Neural progenitor cell (in vitro differentiated cells): ENCODE results near the gene MARS1. TPM values are rescaled to one million over a fixed set of nuclear protein-coding genes. Genes with fewer than 3 reads are reported as not detected.

Source experiments
- DNase-seq: peaks from one replicate; pipeline ENCODE4 v3.0.0-alpha.2; 2016; ENCODE audit warnings: low spot score
- H2AFZ ChIP-seq: fragments of 200-600 bp; sonication (generic); replicated peaks from 2 replicates; pipeline ENCODE4 v1.6.1; 2016; ENCODE audit warnings: antibody characterized with exemption
- H3F3A ChIP-seq: fragments of 200-600 bp; sonication (generic); 2 replicates; pipeline ENCODE4 v1.6.1; 2016; ENCODE audit warnings: antibody characterized with exemption, low read depth
- H3K27ac ChIP-seq: fragments of 200-600 bp; sonication (generic); 2 replicates; pipeline ENCODE4 v1.5.1; 2016; ENCODE audit warnings: mild to moderate bottlenecking
- H3K27me3 ChIP-seq: fragments of 200-600 bp; sonication (generic); 2 replicates; pipeline ENCODE4 v1.6.1; 2016; ENCODE audit warnings: mild to moderate bottlenecking, moderate library complexity
- H3K36me3 ChIP-seq: fragments of 200-600 bp; sonication (generic); 2 replicates; pipeline ENCODE4 v1.5.1; 2016
- H3K4me1 ChIP-seq: fragments of 200-600 bp; sonication (generic); 2 replicates; pipeline ENCODE4 v1.6.1; 2016; ENCODE audit warnings: mixed run types
- H3K4me2 ChIP-seq: fragments of 200-600 bp; sonication (generic); 2 replicates; pipeline ENCODE4 v1.6.1; 2016
- H3K4me3 ChIP-seq: fragments of 200-600 bp; sonication (generic); 2 replicates; pipeline ENCODE4 v1.5.1; 2016
- H3K79me2 ChIP-seq: fragments of 200-600 bp; sonication (generic); 2 replicates; pipeline ENCODE4 v1.6.1; 2016; ENCODE audit warnings: low read depth
- H3K9ac ChIP-seq: fragments of 200-600 bp; sonication (generic); 2 replicates; pipeline ENCODE4 v1.6.1; 2016
- H3K9me3 ChIP-seq: fragments of 200-600 bp; sonication (generic); 2 replicates; pipeline ENCODE4 v1.5.1; 2016; ENCODE audit warnings: low read depth
- H4K20me1 ChIP-seq: fragments of 200-600 bp; sonication (generic); 2 replicates; pipeline ENCODE4 v1.6.1; 2016; ENCODE audit warnings: low read depth
- H3K27ac Mint-ChIP-seq: 3 replicates; pipeline ENCODE4 v1.8.0; 2021; ENCODE audit warnings: mixed read lengths
- H3K27me3 Mint-ChIP-seq: 2 replicates; pipeline ENCODE4 v1.8.0; 2022; ENCODE audit warnings: low read depth, mild to moderate bottlenecking, inconsistent platforms, moderate library complexity, mixed read lengths; ENCODE audit not compliant: insufficient read depth
- H3K36me3 Mint-ChIP-seq: 3 replicates; pipeline ENCODE4 v1.8.0; 2021; ENCODE audit warnings: mixed read lengths
- H3K4me1 Mint-ChIP-seq: 3 replicates; pipeline ENCODE4 v1.8.0; 2021; ENCODE audit warnings: mixed read lengths
- H3K4me3 Mint-ChIP-seq: 3 replicates; pipeline ENCODE4 v1.8.0; 2021; ENCODE audit warnings: mild to moderate bottlenecking, moderate library complexity, mixed read lengths
- H3K9me3 Mint-ChIP-seq: 3 replicates; pipeline ENCODE4 v1.8.0; 2020; ENCODE audit warnings: mixed read lengths
- CTCF ChIP-seq: fragments of 200-600 bp; sonication (generic); IDR thresholded peaks from 2 replicates; pipeline ENCODE4 v1.5.1; 2017; ENCODE audit warnings: antibody characterized with exemption, mild to moderate bottlenecking
- EZH2 ChIP-seq: fragments of 200-600 bp; sonication (generic); IDR thresholded peaks from 2 replicates; pipeline ENCODE4 v1.6.1; 2017; ENCODE audit warnings: antibody characterized with exemption, mild to moderate bottlenecking, moderate library complexity
- EZH2phosphoT487 ChIP-seq: fragments of 200-600 bp; sonication (generic); IDR thresholded peaks from 2 replicates; pipeline ENCODE4 v1.6.1; 2017; ENCODE audit warnings: antibody characterized with exemption
- total RNA-seq: library from RNA; depleted of rRNA; stranded (reverse); fragments of >200 nt; gene quantifications from 2 replicates; pipeline ENCODE4 v1.2.3, GENCODE V29; 2015; ENCODE audit warnings: low replicate concordance

MARS1 gene
- total RNA-seq, 1 donor from 2014 or later = 109 TPM

GRCh38 chr12:57472391-57472790 lies 15.5 kb upstream of the MARS1 start:
- H3K36me3 ChIP-seq = no peaks in the 10 kb centered on the region
- Mint-ChIP-seq H3K27me3 (peaks cover 45% of the 10 kb centered on the region), H3K4me3 (no peak overlapping the region), H3K36me3 (no peaks in the 10 kb centered on the region), H3K9me3 (no peaks in the 10 kb centered on the region), H3K27ac (no peak overlapping the region), H3K4me1 (no peaks in the 10 kb centered on the region)
- no peak overlapping the region for H3K4me3 ChIP-seq
- no peaks in the 10 kb centered on the region for H3K79me2 ChIP-seq
- peaks cover 62% of the 10 kb centered on the region for H3K27me3 ChIP-seq
- no peak overlapping the region for H3K4me2 ChIP-seq
- no peak overlapping the region for H3K9ac ChIP-seq
- H2AFZ ChIP-seq = no peak overlapping the region
- TF ChIP-seq EZH2 (no peak), EZH2phosphoT487 (no peak), CTCF (no peak)
- peaks cover 11% of the 10 kb centered on the region for H3K4me1 ChIP-seq
- no peak overlapping the region for H3K27ac ChIP-seq
- DNase-seq = no peak
- peaks cover 3% of the 10 kb centered on the region for H3F3A ChIP-seq
- no peaks in the 10 kb centered on the region for H3K9me3 ChIP-seq
- peaks cover 2% of the 10 kb centered on the region for H4K20me1 ChIP-seq

- Histone ChIP-seq H3K4me1 (peaks cover 11% of the 10 kb centered on the region), H4K20me1 (peaks cover 2% of the 10 kb centered on the region), H3K27ac (no peak overlapping the region), H3F3A (peaks cover 3% of the 10 kb centered on the region), H3K36me3 (no peaks in the 10 kb centered on the region), H3K9me3 (no peaks in the 10 kb centered on the region), H2AFZ (no peak overlapping the region), H3K4me3 (no peak overlapping the region), H3K4me2 (no peak overlapping the region), H3K79me2 (no peaks in the 10 kb centered on the region), H3K27me3 (peaks cover 72% of the 10 kb centered on the region), H3K9ac (no peak overlapping the region)
- Mint-ChIP-seq H3K9me3 (no peaks in the 10 kb centered on the region), H3K4me3 (no peak overlapping the region), H3K27me3 (peaks cover 43% of the 10 kb centered on the region), H3K4me1 (peaks cover 2% of the 10 kb centered on the region), H3K36me3 (no peaks in the 10 kb centered on the region), H3K27ac (no peak overlapping the region)
- TF ChIP-seq EZH2phosphoT487 (no peak), CTCF (no peak), EZH2 (no peak)
- DNase-seq = no peak
These were observed 14.5 kb upstream of the MARS1 start for GRCh38 chr12:57473392-57473791.

GRCh38 chr12:57473886-57474285 lies 14.0 kb upstream of the MARS1 start:
- Mint-ChIP-seq H3K4me1 (peaks cover 2% of the 10 kb centered on the region), H3K27me3 (peaks cover 48% of the 10 kb centered on the region), H3K27ac (no peak overlapping the region), H3K9me3 (no peaks in the 10 kb centered on the region), H3K4me3 (no peak overlapping the region), H3K36me3 (no peaks in the 10 kb centered on the region)
- Histone ChIP-seq H3K4me3 (no peak overlapping the region), H2AFZ (no peak overlapping the region), H3K4me1 (peaks cover 11% of the 10 kb centered on the region), H3K9ac (no peak overlapping the region), H3K27ac (no peak overlapping the region), H3F3A (peaks cover 3% of the 10 kb centered on the region), H3K36me3 (no peaks in the 10 kb centered on the region), H3K79me2 (no peaks in the 10 kb centered on the region), H3K27me3 (peaks cover 77% of the 10 kb centered on the region), H3K9me3 (no peaks in the 10 kb centered on the region), H3K4me2 (no peak overlapping the region), H4K20me1 (peaks cover 2% of the 10 kb centered on the region)
- no peak for DNase-seq
- TF ChIP-seq CTCF (no peak), EZH2 (no peak), EZH2phosphoT487 (no peak)
